K562 (cell line): Measurements from ENCODE around the gene CCR6. TPM values are rescaled to one million over a fixed set of nuclear protein-coding genes. Genes with fewer than 3 reads are reported as not detected.

Experiments
- ATAC-seq: fragments of 200-7000 bp; cut with Tn5 transposase; 3 replicates; pipeline ENCODE4 v1.9.1; 2020; ENCODE audit warnings: moderate library complexity
- BruUV-seq: library from RNA; stranded (reverse); fragments of 400-500 nt; replicated peaks from 2 replicates; lab custom pipeline; 2021; lab: Mats Ljungman, UMichigan
- CTCF ChIA-PET: fragments of 300-600 bp; formaldehyde crosslinking; extraction: SDS; loops from one replicate; lab custom pipeline; 2021; ENCODE audit warnings: low intra/inter-chr PET ratio; lab: Yijun Ruan, JAX
- POLR2A ChIA-PET: fragments of 300-600, 350-650 bp; sonication (Branson Sonifier 250); formaldehyde crosslinking; extraction: SDS; loops from one replicate; lab custom pipeline; 2021; ENCODE audit warnings: antibody characterized with exemption, inconsistent platforms; lab: Yijun Ruan, JAX
- DNase-seq, 4 experiments: peaks; one replicate each; pipeline versions ENCODE4 v3.0.0 to v3.0.0-alpha.2; 2011 to 2018; ENCODE audit warnings: low spot score in 3 of 4, mixed read lengths in 3 of 4; ENCODE audit errors: extremely low read depth in 1 of 4
- FAIRE-seq: peaks from 2 replicates; lab custom pipeline; 2011; peaks lifted over from hg19 to GRCh38; lab: Jason Lieb, UNC
- H2AFZ ChIP-seq: 2 replicates; pipeline ENCODE4 v1.6.0; 2011; ENCODE audit warnings: low read depth, low read length, control low read depth, inconsistent platforms
- H3K27ac ChIP-seq: fragments of 200-600 bp; 3 replicates; pipeline ENCODE4 v1.8.0; 2011; ENCODE audit warnings: low read depth, mild to moderate bottlenecking, control low read depth, inconsistent platforms, low read length, moderate library complexity, mixed read lengths; ENCODE audit errors: extremely low read depth
- H3K27me3 ChIP-seq, 2 experiments: fragments of 300-600 bp in 1 of 2; 2 replicates in 1 of 2; 3 replicates in 1 of 2; pipeline versions ENCODE4 v1.6.0 to v1.8.0; 2011; ENCODE audit warnings: inconsistent platforms in 2 of 2, low read length in 2 of 2, mild to moderate bottlenecking in 1 of 2, mixed read lengths in 1 of 2, moderate library complexity in 1 of 2; ENCODE audit not compliant: control insufficient read depth in 2 of 2, insufficient read depth in 2 of 2
- H3K36me3 ChIP-seq: fragments of 300-600 bp; 3 replicates; pipeline ENCODE4 v1.8.0; 2011; ENCODE audit warnings: mild to moderate bottlenecking, low read length, inconsistent platforms; ENCODE audit not compliant: control insufficient read depth, insufficient read depth
- H3K4me1 ChIP-seq, 2 experiments: fragments of 200-600 bp in 1 of 2; replicated peaks in 1 of 2; 2 replicates in 1 of 2; 3 replicates in 1 of 2; pipeline versions ENCODE4 v1.5.1 to v1.8.0; 2011; ENCODE audit warnings: inconsistent platforms in 2 of 2, low read length in 2 of 2, mild to moderate bottlenecking in 1 of 2, mixed read lengths in 1 of 2, moderate library complexity in 1 of 2; ENCODE audit not compliant: control insufficient read depth in 2 of 2, insufficient read depth in 2 of 2
- H3K4me2 ChIP-seq: 2 replicates; pipeline ENCODE4 v1.6.1; 2011; ENCODE audit warnings: low read length, control low read depth, inconsistent platforms, mixed read lengths; ENCODE audit not compliant: insufficient read depth
- H3K4me3 ChIP-seq: fragments of 200-600 bp; sonication (generic), shearing (Covaris generic); 2 replicates; pipeline ENCODE4 v1.5.1; 2016; ENCODE audit warnings: control low read depth, inconsistent platforms
- H3K79me2 ChIP-seq: fragments of 200-600 bp; 3 replicates; pipeline ENCODE4 v1.8.0; 2011; ENCODE audit warnings: low read length, inconsistent platforms; ENCODE audit not compliant: control insufficient read depth, insufficient read depth
- H3K9ac ChIP-seq, 2 experiments: 2 replicates each; pipeline versions ENCODE4 v1.6.0 to v1.6.1; 2011; ENCODE audit warnings: low read depth in 2 of 2, low read length in 2 of 2, control low read depth in 1 of 2, inconsistent platforms in 1 of 2, mild to moderate bottlenecking in 1 of 2, mixed read lengths in 1 of 2; ENCODE audit not compliant: insufficient read depth in 1 of 2
- H3K9me1 ChIP-seq: one replicate; pipeline ENCODE4 v1.6.0; 2011; ENCODE audit warnings: inconsistent platforms, mild to moderate bottlenecking, low read length, moderate library complexity; ENCODE audit not compliant: control insufficient read depth, insufficient read depth
- H3K9me3 ChIP-seq: replicated peaks from 2 replicates; pipeline ENCODE4 v1.5.1; 2011; ENCODE audit warnings: low read depth, low read length, inconsistent platforms; ENCODE audit not compliant: control insufficient read depth, insufficient read depth
- H4K20me1 ChIP-seq: replicated peaks from 2 replicates; pipeline ENCODE4 v1.6.1; 2011; ENCODE audit warnings: low read length, inconsistent platforms, mixed read lengths; ENCODE audit not compliant: control insufficient read depth, insufficient read depth
- MTA2 ChIP-seq: fragments of 450-650 bp; IDR thresholded peaks from 2 replicates; pipeline ENCODE4 v1.6.1; 2016; ENCODE audit warnings: low read depth
- SAFB2 ChIP-seq: fragments of 200-400 bp; formaldehyde crosslinking; IDR thresholded peaks from 2 replicates; pipeline ENCODE4 v1.6.1; 2018; ENCODE audit warnings: borderline replicate concordance, low read length, low read depth, moderate library complexity; ENCODE audit not compliant: severe bottlenecking
- ZBTB11 ChIP-seq, 3 experiments: fragments of 200-800 bp in 1 of 3; fragments of 250-450 bp in 1 of 3; fragments of 450-650 bp in 1 of 3; sonication (Bioruptor Pico) in 1 of 3; sonication (Bioruptor generic) in 1 of 3; formaldehyde crosslinking in 1 of 3; IDR thresholded peaks; 2 replicates each; pipeline versions ENCODE4 v1.6.1 to v1.8.0; 2016 to 2022; ENCODE audit warnings: mild to moderate bottlenecking in 2 of 3, missing genetic modification characterization in 2 of 3, missing compliant biosample characterization in 1 of 3, moderate library complexity in 1 of 3
- WGBS: fragments of 100-300 bp; shearing (Covaris generic); methylation state at CpG from one replicate; pipeline ENCODE4 v1.1.6; 2016; ENCODE audit warnings: low coverage, mixed read lengths; ENCODE audit not compliant: insufficient coverage; ENCODE audit errors: missing lambda C conversion rate; 5-methylcytosine and 5-hydroxymethylcytosine counted together
- in situ Hi-C: fragments of 300-500 bp; cut with MboI; formaldehyde crosslinking; loops from 4 replicates; pipeline ENCODE4 v1.15.0; 2018; ENCODE audit warnings: inconsistent platforms, mixed read lengths
- intact Hi-C: fragments of 100-400 bp; cut with micrococcal nuclease; formaldehyde crosslinking; loops from 2 replicates; pipeline ENCODE4 v1.14.2; 2022
- polyA plus RNA-seq, 8 experiments: library from polyadenylated mRNA; depleted of rRNA in 4 of 8; stranded (reverse) in 5 of 8; unstranded in 3 of 8; fragments of >200 nt; fragmentation: Nextera tagmentation in 2 of 8; fragmentation: Illumina TruSeq in 1 of 8; extraction: Ambion mirVana in 2 of 8; extraction: Trizol in 1 of 8; gene quantifications; 2 replicates each; pipeline versions ENCODE4 v1.2.1 to v1.2.3, GENCODE V29; 2011 to 2014; ENCODE audit warnings: inconsistent platforms in 1 of 8, missing spikeins in 1 of 8
- total RNA-seq, 7 experiments: library from RNA; depleted of rRNA in 6 of 7; stranded (reverse); fragments of >200 nt in 6 of 7; fragmentation: Illumina TruSeq in 2 of 7; extraction: Trizol in 2 of 7; gene quantifications; 2 replicates each; pipeline versions ENCODE4 v1.2.1 to v1.2.3, GENCODE V29; 2011 to 2021; ENCODE audit warnings: low replicate concordance in 1 of 7

The CCR6 gene
- total and polyA plus RNA-seq, 9 of the 15 experiments (the other 6 are each of a cell fraction or from before 2014, with no cell fraction given) = not detected

- Histone ChIP-seq H3K4me3 (no peak overlapping the region), H3K9me1 (no peaks in the 10 kb centered on the region), H3K4me1 (no peaks in the 10 kb centered on the region), H3K27ac (no peak overlapping the region), H3K9ac (no peak overlapping the region), H3K4me2 (no peak overlapping the region), H4K20me1 (no peaks in the 10 kb centered on the region; the same call in none of the 2 replicates), H3K36me3 (no peaks in the 10 kb centered on the region), H2AFZ (no peak overlapping the region), H3K27me3 (peaks cover 37 to 74% of the 10 kb centered on the region in 2 experiments), H3K9me3 (no peaks in the 10 kb centered on the region), H3K79me2 (no peaks in the 10 kb centered on the region)
- FAIRE-seq = no peak
- WGBS = 0% methylated on average over 3 of the region's 3 CpGs
- TF ChIP-seq ZBTB11 (CRISPR knock-in tag; IDR thresholded peaks at IDR 0.05) (no peak), MTA2 (no peak), SAFB2 (no peak)
- ChIA-PET CTCF (no interaction called here), POLR2A (interaction anchor here (0.6 to 1.0 kb wide), 2 partner anchors 10 to 316 kb away, joined by 3 read pairs; no protein-coding TSS in a partner anchor)
- ATAC-seq = no peak
- intact Hi-C loops = no loop called here
- in situ Hi-C loops = no loop called here
- no TSS peak for BruUV-seq
- no peak for DNase-seq
These were observed 11.3 kb upstream of the CCR6 start for GRCh38 chr6:167111597-167111996.
